Activated CD4-positive, alpha-beta T cell treated with anti-CD3 and anti-CD28 coated beads, Interleukin-2, amount 10 ng/mL, durations not matched to agents 7 days and 5 days (primary cell): ENCODE results near the gene IPMK. TPM values are rescaled to one million over a fixed set of nuclear protein-coding genes. Genes with fewer than 3 reads are reported as not detected.
"Not testable (repeated sequence)": the region's sequence is repeated elsewhere in the genome, so short reads cannot be mapped to it uniquely, and the experiment has no call there.

ENCODE experiments used
- CTCF ChIA-PET: fragments of 350-600 bp; sonication (Branson Sonifier 250); formaldehyde crosslinking; loops from one replicate; lab custom pipeline; 2021; ENCODE audit warnings: antibody characterized with exemption; lab: Charles Lee
- POLR2A ChIA-PET: fragments of 350-600 bp; sonication (Branson Sonifier 250); formaldehyde crosslinking; loops from one replicate; lab custom pipeline; 2021; ENCODE audit warnings: antibody characterized with exemption; lab: Charles Lee
- DNase-seq: peaks from one replicate; pipeline ENCODE4 v3.0.0-alpha.2; 2020
- H3K27ac Mint-ChIP-seq: one replicate; pipeline ENCODE4 v1.8.0; 2021; ENCODE audit warnings: mild to moderate bottlenecking, moderate library complexity, mixed read lengths
- H3K27me3 Mint-ChIP-seq: one replicate; pipeline ENCODE4 v1.8.0; 2021; ENCODE audit warnings: mixed read lengths
- H3K36me3 Mint-ChIP-seq: one replicate; pipeline ENCODE4 v1.8.0; 2021; ENCODE audit warnings: low read depth, mixed read lengths
- H3K4me1 Mint-ChIP-seq: one replicate; pipeline ENCODE4 v1.8.0; 2021; ENCODE audit warnings: mixed read lengths
- H3K4me3 Mint-ChIP-seq: one replicate; pipeline ENCODE4 v1.8.0; 2021; ENCODE audit warnings: mild to moderate bottlenecking, moderate library complexity, mixed read lengths
- H3K9me3 Mint-ChIP-seq: one replicate; pipeline ENCODE4 v1.8.0; 2021; ENCODE audit warnings: mixed read lengths
- total RNA-seq, 2 experiments: library from RNA; stranded (reverse); gene quantifications; one replicate each; pipeline ENCODE4 v1.2.3, GENCODE V29; 2021

IPMK gene
- total RNA-seq, 2 experiments from 2014 or later: 4.8 to 5.7 TPM

DNA sequence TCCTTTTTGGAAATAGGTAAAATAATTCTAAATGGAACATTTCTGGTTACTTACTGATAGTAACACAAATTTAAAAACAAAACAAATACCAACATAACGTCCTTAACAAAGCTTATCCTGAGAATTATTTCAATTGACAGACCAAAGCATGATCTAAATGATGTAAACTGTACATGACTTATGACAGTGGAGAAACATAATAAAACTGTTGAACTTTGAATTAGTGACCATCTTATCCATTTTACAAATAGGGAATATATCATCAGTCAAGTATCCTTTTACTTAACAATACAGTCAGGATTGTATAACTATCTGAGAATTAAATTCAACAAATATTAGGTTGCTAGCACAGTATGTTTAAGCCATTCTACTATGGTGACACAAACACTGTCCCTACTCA, 2.4 kb downstream of the IPMK start:
- no peaks in the 10 kb centered on the region for H3K27me3 Mint-ChIP-seq
- ChIA-PET CTCF (no interaction called here), POLR2A (no interaction called here)
- H3K27ac Mint-ChIP-seq: peak overlapping the region; percentile 76
- H3K36me3 Mint-ChIP-seq: peaks cover 4% of the 10 kb centered on the region
- DNase-seq: no peak
- peaks cover 52% of the 10 kb centered on the region for H3K4me1 Mint-ChIP-seq
- H3K4me3 Mint-ChIP-seq: peak overlapping the region; percentile 99
- no peaks in the 10 kb centered on the region for H3K9me3 Mint-ChIP-seq

DNA sequence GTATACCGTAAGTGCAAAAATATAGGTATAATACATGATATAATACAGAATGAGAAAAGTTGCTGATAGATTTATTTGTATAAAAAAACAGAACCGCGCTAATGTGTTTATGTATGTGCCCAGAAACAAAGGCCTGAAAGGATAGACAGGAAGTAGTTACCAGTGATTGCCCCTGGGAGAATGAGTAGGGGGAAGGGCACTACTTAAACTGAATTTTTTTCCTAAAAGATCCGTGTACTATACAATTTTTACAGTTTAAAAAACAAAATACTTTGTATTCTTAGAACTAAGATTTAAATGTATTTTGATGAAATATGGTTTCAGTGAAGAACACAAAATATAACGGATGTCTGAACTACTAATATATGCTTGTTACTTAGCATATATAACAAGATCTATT, 2.9 kb downstream of the IPMK start:
- DNase-seq: no peak
- CTCF ChIA-PET: no interaction called here
- Mint-ChIP-seq H3K36me3 (peaks cover 4% of the 10 kb centered on the region), H3K9me3 (no peaks in the 10 kb centered on the region), H3K4me1 (peaks cover 48% of the 10 kb centered on the region), H3K27me3 (no peaks in the 10 kb centered on the region), H3K27ac (peak overlapping the region; percentile 46), H3K4me3 (peak overlapping the region; percentile 99)
- POLR2A ChIA-PET: no interaction called here

DNA sequence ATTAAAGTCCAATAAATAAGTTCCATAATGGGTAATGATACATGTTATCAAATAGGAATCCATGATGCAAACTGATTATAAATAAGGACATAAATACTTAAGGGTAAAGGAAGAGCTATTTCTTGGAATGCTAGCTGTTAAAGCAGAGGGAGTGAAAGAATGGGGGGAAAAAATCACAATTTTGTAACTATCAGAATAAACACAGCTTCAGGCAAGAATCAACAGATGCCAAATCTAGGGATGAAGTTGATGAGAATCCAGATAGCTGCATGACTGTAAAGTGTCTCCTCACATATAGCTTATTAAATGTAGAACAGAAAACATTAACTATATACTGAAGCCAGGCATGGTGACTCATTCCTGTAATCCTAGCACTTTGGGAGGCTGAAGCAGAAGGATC, 4.9 kb downstream of the IPMK start:
- peaks cover 46% of the 10 kb centered on the region for H3K4me1 Mint-ChIP-seq
- ChIA-PET CTCF (interaction anchor here (0.8 kb wide), 1 partner anchor 33 kb away, joined by 3 read pairs; no protein-coding TSS in a partner anchor), POLR2A (no interaction called here)
- no peaks in the 10 kb centered on the region for H3K27me3 Mint-ChIP-seq
- no peak overlapping the region for H3K4me3 Mint-ChIP-seq
- no peaks in the 10 kb centered on the region for H3K9me3 Mint-ChIP-seq
- DNase-seq: no peak
- peaks cover 8% of the 10 kb centered on the region for H3K36me3 Mint-ChIP-seq
- H3K27ac Mint-ChIP-seq: no peak overlapping the region

DNA sequence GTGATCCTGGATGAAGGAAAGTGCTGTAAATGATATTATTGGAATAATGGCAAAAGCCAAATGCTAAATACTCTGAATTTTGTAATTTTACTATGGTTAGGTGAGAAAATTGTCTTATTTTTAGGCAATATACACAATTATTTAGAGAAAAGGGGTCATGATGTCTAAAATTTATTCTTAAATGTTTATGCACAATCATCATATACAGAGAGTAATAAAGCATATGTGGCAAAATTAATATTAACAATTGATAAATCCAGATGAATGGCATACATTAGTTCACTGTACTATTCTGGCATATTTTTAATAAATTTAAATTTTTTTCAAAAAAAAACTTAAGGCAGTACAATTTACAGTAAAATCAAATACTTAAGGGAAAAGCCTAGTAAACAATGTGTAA, 7.4 kb downstream of the IPMK start:
- DNase-seq: no peak
- Mint-ChIP-seq H3K27me3 (no peaks in the 10 kb centered on the region), H3K9me3 (peaks cover 7% of the 10 kb centered on the region), H3K27ac (no peak overlapping the region), H3K36me3 (peaks cover 15% of the 10 kb centered on the region), H3K4me1 (peaks cover 35% of the 10 kb centered on the region), H3K4me3 (no peak overlapping the region)
- ChIA-PET POLR2A (no interaction called here), CTCF (no interaction called here)

DNA sequence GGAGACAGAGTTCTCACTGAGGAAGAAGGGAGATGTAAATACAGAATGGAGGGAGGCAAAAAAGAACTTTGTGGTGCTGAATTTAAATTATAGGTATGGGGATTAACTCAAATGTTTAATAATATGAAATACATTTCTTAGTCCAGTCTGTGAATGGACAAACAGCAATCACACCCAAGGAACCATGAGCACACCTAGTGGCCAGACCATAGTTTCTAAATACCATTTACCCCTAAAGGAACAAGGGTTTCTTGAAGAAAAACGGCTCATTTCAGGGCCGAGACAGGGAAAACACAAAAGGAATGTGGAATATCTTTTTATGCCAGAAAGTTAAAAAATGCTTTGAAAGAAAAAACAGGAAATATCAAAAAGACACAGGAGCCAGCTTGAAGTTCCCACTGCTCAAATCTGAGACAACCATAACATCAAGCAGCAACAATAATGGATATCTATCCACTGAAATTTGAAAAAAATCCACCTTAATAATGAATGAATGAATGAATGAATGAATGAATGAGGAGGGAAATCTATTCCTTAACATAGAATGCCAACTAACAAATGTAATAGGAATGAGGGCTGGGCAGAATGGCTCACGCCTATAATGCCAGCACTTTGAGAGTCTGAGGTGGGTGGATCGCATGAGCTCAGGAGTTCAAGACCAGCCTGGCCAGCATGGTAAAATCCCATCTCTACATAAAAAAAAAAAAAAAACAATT, 8.6 kb downstream of the IPMK start:
- Mint-ChIP-seq H3K27ac (no peak overlapping the region), H3K36me3 (peaks cover 26% of the 10 kb centered on the region), H3K4me3 (no peak overlapping the region), H3K27me3 (no peaks in the 10 kb centered on the region), H3K4me1 (peaks cover 24% of the 10 kb centered on the region), H3K9me3 (peaks cover 14% of the 10 kb centered on the region)
- DNase-seq: no peak
- ChIA-PET CTCF (interaction anchor here (1.1 kb wide), 1 partner anchor 23 kb away, joined by 4 read pairs; no protein-coding TSS in a partner anchor), POLR2A (no interaction called here)

DNA sequence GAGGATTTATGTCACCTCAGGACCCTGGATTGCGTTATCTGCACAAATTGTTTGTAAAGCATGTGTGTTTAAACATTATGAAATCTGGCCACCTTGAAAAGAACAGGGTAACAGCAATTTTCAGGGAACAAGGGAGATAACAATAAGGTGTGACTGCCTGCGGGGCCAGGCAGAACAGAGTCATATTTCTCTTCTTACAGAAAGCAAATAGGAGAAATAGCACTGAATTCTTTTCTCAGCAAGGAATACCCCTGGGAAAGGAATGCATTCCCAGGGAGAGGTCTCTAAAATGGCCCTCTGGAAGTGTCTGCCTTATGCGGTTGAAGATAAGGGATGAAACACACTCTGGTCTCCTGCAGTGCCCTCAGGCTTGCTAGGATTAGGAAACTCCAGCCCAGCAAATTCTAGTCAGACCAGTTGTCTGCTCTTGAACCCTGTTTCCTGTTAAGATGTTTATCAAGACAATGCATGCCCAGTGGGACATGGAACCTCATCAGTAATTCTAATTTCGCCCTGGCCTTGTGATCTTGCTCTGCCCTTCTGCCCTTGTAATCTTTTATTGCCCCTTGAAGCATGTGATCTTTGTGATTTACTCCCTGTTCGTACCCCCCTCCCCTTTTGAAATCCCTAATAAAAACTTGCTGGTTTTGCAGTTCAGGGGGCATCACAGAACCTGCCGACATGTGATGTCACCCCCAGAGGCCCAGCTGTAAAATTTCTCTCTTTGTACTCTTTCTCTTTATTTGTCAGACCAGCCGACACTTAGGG, 11.5 kb downstream of the IPMK start:
- H3K27me3 Mint-ChIP-seq, H3K27ac Mint-ChIP-seq, DNase-seq, H3K4me3 Mint-ChIP-seq, CTCF ChIA-PET, POLR2A ChIA-PET: not testable (repeated sequence)
- peaks cover 37% of the 10 kb centered on the region for H3K36me3 Mint-ChIP-seq
- H3K9me3 Mint-ChIP-seq: peaks cover 30% of the 10 kb centered on the region
- H3K4me1 Mint-ChIP-seq: peaks cover 24% of the 10 kb centered on the region

DNA sequence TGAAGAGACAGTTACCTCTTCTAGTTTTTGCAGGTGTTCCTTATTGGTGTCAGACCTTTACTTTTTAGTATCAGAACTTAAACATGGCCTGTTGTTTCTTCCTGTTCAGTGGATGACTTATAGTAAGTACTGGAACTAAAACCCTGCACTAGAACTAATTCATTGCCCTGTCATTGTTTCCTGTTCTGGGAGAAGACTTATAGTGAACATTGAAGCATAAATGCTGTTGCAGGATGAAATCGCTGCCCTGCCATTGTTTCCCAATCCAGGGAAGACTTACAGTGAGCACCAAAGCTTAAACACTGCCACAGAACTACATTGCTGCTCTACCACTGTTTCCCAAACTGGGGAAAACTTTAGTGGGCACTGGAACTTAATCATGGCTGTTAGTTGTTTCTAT, 13.1 kb downstream of the IPMK start:
- ChIA-PET CTCF (interaction anchor here (1.1 kb wide), 1 partner anchor 26 kb away, joined by 3 read pairs; no protein-coding TSS in a partner anchor), POLR2A (no interaction called here)
- Mint-ChIP-seq H3K27ac (no peak overlapping the region), H3K4me1 (peaks cover 20% of the 10 kb centered on the region), H3K27me3 (no peaks in the 10 kb centered on the region), H3K9me3 (peaks cover 30% of the 10 kb centered on the region), H3K36me3 (peaks cover 37% of the 10 kb centered on the region), H3K4me3 (no peak overlapping the region)
- no peak for DNase-seq

DNA sequence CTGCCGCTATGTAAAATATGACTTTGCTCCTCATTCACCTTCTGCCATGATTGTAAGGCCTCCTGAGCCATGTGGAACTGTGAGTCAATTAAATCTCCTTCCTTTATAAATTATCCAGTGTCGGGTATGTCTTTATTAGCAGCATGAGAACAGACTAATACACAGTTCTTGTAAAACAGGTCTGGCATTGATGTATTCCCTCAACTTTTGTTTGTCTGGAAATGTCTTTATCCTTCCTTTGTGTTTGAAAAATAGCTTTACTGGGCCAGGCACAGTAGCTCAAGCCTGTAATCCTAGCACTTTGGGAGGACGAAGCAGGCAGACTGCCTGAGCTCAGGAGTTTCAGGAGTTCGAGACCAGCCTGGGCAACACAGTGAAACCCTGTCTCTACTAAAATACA, 14.5 kb downstream of the IPMK start:
- H3K36me3 Mint-ChIP-seq: peaks cover 36% of the 10 kb centered on the region
- H3K27me3 Mint-ChIP-seq: no peaks in the 10 kb centered on the region
- ChIA-PET CTCF (interaction anchor here (0.6 kb wide), 1 partner anchor 12 kb away, joined by 3 read pairs; no protein-coding TSS in a partner anchor), POLR2A (no interaction called here)
- DNase-seq: no peak
- H3K9me3 Mint-ChIP-seq: peaks cover 33% of the 10 kb centered on the region
- H3K4me1 Mint-ChIP-seq: peaks cover 18% of the 10 kb centered on the region
- H3K27ac Mint-ChIP-seq: no peak overlapping the region
- H3K4me3 Mint-ChIP-seq: no peak overlapping the region

DNA sequence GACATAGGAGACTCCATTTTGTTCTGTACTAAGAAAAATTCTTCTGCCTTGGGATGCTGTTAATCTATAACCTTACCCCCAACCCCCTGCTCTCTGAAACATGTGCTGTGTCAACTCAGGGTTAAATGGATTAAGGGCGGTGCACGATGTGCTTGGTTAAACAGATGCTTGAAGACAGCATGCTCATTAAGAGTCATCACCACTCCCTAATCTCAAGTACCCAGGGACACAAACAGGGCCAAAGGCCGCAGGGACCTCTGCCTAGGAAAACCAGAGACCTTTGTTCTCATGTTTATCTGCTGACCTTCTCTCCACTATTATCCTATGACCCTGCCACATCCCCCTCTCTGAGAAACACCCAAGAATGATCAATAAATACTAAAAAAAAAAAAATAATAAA, 23.0 kb downstream of the IPMK start:
- peaks cover 12% of the 10 kb centered on the region for H3K4me1 Mint-ChIP-seq
- H3K27me3 Mint-ChIP-seq, H3K9me3 Mint-ChIP-seq, H3K27ac Mint-ChIP-seq, DNase-seq, POLR2A ChIA-PET, H3K4me3 Mint-ChIP-seq, CTCF ChIA-PET: not testable (repeated sequence)
- H3K36me3 Mint-ChIP-seq: peaks cover 14% of the 10 kb centered on the region

DNA sequence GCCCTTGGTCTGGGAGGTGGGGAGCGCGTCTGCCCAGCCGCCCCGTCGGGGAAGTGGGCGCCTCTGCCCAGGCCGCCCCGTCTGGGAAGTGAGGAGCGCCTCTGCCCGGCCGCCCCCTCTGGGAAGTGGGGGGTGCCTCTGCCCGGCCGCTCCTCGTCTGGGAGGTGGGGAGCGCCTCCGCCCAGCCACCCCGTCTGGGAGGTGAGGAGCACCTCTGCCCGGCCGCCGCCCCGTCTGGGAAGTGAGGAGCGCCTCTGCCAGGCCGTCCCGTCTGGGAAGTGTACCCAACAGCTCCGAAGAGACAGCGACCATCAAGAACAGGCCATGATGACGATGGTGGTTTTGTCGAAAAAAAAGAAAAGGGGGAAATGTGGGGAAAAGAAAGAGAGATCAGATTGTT, 23.5 kb downstream of the IPMK start:
- CTCF ChIA-PET, DNase-seq, H3K27ac Mint-ChIP-seq, H3K4me3 Mint-ChIP-seq, POLR2A ChIA-PET, H3K27me3 Mint-ChIP-seq, H3K9me3 Mint-ChIP-seq: not testable (repeated sequence)
- peaks cover 14% of the 10 kb centered on the region for H3K36me3 Mint-ChIP-seq
- H3K4me1 Mint-ChIP-seq: peaks cover 13% of the 10 kb centered on the region

DNA sequence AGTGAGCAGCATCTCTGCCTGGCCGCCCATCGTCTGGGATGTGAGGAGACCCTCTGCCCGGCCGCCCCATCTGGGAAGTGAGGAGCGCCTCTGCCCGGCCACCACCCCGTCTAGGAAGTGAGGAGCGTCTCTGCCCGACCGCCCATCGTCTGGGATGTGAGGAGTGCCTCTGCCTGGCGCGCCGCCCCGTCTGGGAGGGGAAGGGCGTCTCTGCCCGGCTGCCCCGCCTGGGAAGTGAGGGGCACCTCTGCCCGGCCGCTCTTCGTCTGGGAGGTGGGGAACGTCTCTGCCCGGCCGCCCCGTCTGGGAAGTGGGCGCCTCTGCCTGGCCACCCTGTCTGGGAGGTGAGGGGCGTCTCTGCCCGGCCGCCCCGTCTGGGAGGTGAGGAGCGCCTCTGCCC, 23.9 kb downstream of the IPMK start:
- DNase-seq, H3K4me3 Mint-ChIP-seq, CTCF ChIA-PET, H3K27me3 Mint-ChIP-seq, H3K9me3 Mint-ChIP-seq, POLR2A ChIA-PET, H3K27ac Mint-ChIP-seq: not testable (repeated sequence)
- H3K4me1 Mint-ChIP-seq: peaks cover 13% of the 10 kb centered on the region
- H3K36me3 Mint-ChIP-seq: peaks cover 14% of the 10 kb centered on the region

DNA sequence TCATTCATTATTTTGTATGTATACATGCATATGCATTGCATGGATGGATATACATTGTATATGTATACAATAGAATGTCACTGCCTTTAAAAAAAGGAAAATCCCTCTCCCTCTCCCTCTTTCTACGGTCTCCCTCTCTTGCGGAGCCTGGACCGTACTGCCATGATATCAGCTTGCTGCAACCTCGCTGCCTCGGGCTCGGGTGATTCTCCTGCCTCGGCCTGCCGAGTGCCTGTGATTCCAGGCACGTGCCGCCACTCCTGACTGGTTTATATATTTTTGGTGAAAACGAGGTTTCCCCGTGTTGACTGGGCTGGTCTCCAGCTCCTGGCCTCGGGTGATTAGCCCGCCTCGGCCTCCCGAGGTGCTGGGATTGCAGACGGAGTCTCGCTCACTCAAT, 24.4 kb downstream of the IPMK start:
- Mint-ChIP-seq H3K4me1 (peaks cover 13% of the 10 kb centered on the region), H3K36me3 (peaks cover 11% of the 10 kb centered on the region), H3K27ac (no peak overlapping the region), H3K4me3 (no peak overlapping the region), H3K9me3 (peaks cover 3% of the 10 kb centered on the region), H3K27me3 (no peaks in the 10 kb centered on the region)
- no peak for DNase-seq
- ChIA-PET CTCF (no interaction called here), POLR2A (no interaction called here)

DNA sequence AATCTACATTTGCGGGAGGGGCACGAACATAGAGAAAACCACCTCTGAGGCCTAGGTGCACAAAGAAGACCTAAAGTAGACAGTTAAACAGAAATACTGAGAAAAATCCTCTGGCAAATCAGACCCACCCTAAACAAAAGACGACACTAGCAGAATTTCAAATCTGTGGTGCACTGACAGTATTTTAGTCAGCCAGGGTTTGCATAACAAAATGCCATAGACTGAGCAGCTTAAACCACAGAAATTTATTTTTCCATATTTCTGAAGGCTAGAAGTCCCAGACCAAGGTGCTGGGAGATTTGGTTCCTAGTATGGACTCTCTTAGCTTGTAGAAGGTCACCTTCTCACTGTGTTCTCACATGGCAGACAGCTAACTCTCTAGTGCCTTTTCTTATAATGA, 26.3 kb downstream of the IPMK start:
- H3K36me3 Mint-ChIP-seq: peaks cover 24% of the 10 kb centered on the region
- no peak overlapping the region for H3K4me3 Mint-ChIP-seq
- H3K4me1 Mint-ChIP-seq: peaks cover 13% of the 10 kb centered on the region
- ChIA-PET CTCF (interaction anchor here (1.2 kb wide), 1 partner anchor 12 kb away, joined by 3 read pairs; no protein-coding TSS in a partner anchor), POLR2A (no interaction called here)
- no peak for DNase-seq
- peaks cover 3% of the 10 kb centered on the region for H3K9me3 Mint-ChIP-seq
- no peak overlapping the region for H3K27ac Mint-ChIP-seq
- H3K27me3 Mint-ChIP-seq: no peaks in the 10 kb centered on the region
